ENCODE measurements around the gene TRPM4. TPM values are rescaled to one million over a fixed set of nuclear protein-coding genes. Genes with fewer than 3 reads are reported as not detected.

Gene TRPM4
- total and polyA plus RNA-seq, 2 of the 13 experiments (the other 11 are each of a cell fraction or from before 2014, with no cell fraction given): 1.9 to 4.3 TPM

DNA sequence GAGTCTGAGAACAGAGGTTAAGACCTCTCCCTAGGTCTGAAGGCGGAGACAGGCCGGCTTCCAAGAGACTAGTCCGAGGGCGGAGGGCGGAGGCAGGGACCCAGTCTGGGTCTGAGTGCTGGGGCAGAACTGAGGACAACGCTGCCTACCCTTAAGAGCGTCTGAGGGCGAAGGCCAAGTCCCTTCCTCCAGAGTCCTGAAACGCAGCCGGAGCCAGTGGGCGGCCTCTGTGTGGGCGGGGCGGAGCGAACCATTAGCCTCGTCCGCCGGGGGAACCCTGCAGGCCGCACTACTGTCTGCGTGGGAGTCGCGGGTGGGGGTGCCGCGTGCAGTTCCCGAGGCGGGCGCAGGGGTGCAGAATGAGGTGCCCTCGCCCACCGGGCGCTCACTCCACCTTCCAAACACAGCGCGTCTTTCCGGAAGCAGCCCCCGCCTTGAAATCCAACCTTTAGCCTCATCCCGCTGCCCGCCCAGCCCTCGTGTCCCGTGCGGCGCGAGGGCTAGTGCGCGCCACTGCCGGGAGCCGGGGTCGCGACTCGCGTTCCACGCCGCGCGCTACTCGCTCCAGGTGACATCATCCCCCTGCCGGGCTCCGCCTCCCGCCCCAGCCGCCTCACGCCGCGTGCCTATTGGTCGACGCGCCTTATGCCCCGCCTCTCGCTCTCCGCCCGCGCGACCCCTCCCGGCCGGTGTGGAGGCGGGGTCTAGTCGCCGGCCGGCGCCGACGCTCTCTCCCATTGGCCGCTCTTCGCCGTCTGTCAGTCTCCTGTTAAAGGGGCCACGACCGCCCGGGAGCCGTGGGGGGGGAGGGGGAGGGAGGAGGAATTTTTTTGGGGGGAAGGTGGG, 38.8 kb upstream of the TRPM4 start, which contains the start of gene C19orf73 (continued):
- TF ChIP-seq, protein P1, sequence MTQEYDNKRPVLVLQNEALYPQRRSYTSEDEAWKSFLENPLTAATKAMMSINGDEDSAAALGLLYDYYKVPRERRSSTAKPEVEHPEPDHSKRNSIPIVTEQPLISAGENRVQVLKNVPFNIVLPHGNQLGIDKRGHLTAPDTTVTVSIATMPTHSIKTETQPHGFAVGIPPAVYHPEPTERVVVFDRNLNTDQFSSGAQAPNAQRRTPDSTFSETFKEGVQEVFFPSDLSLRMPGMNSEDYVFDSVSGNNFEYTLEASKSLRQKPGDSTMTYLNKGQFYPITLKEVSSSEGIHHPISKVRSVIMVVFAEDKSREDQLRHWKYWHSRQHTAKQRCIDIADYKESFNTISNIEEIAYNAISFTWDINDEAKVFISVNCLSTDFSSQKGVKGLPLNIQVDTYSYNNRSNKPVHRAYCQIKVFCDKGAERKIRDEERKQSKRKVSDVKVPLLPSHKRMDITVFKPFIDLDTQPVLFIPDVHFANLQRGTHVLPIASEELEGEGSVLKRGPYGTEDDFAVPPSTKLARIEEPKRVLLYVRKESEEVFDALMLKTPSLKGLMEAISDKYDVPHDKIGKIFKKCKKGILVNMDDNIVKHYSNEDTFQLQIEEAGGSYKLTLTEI (CRISPR knock-in tag; conservative IDR thresholded peaks at IDR 0.05): no peak
- TF ChIP-seq ZNF329 (CRISPR knock-in tag; IDR thresholded peaks at IDR 0.05; ENCODE audit: low read depth) (no peak), TSC22D2 (CRISPR knock-in tag; IDR thresholded peaks at IDR 0.05; ENCODE audit: borderline replicate concordance) (no peak), RBM39 (IDR thresholded peaks at IDR 0.05; ENCODE audit: low read depth, low read length, poor library complexity, severe bottlenecking) (peak; percentile 42), ZNF839 (CRISPR knock-in tag; IDR thresholded peaks at IDR 0.05; ENCODE audit: borderline replicate concordance) (no peak), FOXK1 (CRISPR knock-in tag; IDR thresholded peaks at IDR 0.05; ENCODE audit: borderline replicate concordance, low read depth) (no peak), ZNF20 (CRISPR knock-in tag; IDR thresholded peaks at IDR 0.05) (no peak), HIVEP1 (CRISPR knock-in tag; IDR thresholded peaks at IDR 0.05) (no peak)
- TF ChIP-seq, protein P2, sequence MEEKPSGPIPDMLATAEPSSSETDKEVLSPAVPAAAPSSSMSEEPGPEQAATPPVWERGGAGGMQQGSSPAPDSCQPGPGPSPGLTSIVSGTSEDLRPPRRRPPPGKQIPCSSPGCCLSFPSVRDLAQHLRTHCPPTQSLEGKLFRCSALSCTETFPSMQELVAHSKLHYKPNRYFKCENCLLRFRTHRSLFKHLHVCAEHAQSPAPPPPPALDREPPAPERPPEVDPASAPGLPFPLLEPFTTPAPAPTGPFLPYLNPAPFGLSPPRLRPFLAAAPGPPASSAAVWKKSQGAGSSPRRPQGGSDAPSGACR (CRISPR knock-in tag; IDR thresholded peaks at IDR 0.05): no peak
- TF ChIP-seq, protein P3, sequence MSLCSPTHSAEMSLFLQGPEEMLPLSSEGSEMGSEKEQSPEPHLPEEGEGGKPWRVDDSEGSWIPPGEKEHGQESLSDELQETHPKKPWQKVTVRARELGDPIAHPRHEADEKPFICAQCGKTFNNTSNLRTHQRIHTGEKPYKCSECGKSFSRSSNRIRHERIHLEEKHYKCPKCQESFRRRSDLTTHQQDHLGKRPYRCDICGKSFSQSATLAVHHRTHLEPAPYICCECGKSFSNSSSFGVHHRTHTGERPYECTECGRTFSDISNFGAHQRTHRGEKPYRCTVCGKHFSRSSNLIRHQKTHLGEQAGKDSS (CRISPR knock-in tag; IDR thresholded peaks at IDR 0.05; ENCODE audit: borderline replicate concordance, low read depth): peak; percentile 79
- TF ChIP-seq, protein P4, sequence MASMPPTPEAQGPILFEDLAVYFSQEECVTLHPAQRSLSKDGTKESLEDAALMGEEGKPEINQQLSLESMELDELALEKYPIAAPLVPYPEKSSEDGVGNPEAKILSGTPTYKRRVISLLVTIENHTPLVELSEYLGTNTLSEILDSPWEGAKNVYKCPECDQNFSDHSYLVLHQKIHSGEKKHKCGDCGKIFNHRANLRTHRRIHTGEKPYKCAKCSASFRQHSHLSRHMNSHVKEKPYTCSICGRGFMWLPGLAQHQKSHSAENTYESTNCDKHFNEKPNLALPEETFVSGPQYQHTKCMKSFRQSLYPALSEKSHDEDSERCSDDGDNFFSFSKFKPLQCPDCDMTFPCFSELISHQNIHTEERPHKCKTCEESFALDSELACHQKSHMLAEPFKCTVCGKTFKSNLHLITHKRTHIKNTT (CRISPR knock-in tag; IDR thresholded peaks at IDR 0.05): no peak
- TF ChIP-seq, protein P5, sequence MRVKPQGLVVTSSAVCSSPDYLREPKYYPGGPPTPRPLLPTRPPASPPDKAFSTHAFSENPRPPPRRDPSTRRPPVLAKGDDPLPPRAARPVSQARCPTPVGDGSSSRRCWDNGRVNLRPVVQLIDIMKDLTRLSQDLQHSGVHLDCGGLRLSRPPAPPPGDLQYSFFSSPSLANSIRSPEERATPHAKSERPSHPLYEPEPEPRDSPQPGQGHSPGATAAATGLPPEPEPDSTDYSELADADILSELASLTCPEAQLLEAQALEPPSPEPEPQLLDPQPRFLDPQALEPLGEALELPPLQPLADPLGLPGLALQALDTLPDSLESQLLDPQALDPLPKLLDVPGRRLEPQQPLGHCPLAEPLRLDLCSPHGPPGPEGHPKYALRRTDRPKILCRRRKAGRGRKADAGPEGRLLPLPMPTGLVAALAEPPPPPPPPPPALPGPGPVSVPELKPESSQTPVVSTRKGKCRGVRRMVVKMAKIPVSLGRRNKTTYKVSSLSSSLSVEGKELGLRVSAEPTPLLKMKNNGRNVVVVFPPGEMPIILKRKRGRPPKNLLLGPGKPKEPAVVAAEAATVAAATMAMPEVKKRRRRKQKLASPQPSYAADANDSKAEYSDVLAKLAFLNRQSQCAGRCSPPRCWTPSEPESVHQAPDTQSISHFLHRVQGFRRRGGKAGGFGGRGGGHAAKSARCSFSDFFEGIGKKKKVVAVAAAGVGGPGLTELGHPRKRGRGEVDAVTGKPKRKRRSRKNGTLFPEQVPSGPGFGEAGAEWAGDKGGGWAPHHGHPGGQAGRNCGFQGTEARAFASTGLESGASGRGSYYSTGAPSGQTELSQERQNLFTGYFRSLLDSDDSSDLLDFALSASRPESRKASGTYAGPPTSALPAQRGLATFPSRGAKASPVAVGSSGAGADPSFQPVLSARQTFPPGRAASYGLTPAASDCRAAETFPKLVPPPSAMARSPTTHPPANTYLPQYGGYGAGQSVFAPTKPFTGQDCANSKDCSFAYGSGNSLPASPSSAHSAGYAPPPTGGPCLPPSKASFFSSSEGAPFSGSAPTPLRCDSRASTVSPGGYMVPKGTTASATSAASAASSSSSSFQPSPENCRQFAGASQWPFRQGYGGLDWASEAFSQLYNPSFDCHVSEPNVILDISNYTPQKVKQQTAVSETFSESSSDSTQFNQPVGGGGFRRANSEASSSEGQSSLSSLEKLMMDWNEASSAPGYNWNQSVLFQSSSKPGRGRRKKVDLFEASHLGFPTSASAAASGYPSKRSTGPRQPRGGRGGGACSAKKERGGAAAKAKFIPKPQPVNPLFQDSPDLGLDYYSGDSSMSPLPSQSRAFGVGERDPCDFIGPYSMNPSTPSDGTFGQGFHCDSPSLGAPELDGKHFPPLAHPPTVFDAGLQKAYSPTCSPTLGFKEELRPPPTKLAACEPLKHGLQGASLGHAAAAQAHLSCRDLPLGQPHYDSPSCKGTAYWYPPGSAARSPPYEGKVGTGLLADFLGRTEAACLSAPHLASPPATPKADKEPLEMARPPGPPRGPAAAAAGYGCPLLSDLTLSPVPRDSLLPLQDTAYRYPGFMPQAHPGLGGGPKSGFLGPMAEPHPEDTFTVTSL (CRISPR knock-in tag; IDR thresholded peaks at IDR 0.05; ENCODE audit: borderline replicate concordance): no peak; the same call in 1 of the 2 replicates

All from HepG2 (cell line).